ENCODE data around the gene FAM32A. TPM values are rescaled to one million over a fixed set of nuclear protein-coding genes. Genes with fewer than 3 reads are reported as not detected.

Gene FAM32A
- total RNA-seq, 1 experiment from 2014 or later: 55.7 TPM

GRCh38 chr19:16144216-16144581 is 41.0 kb upstream of the FAM32A start:
- H3K4me2 ChIP-seq (ENCODE audit: low read depth, low read length, poor library complexity, severe bottlenecking): peak overlapping the region; percentile 93

GRCh38 chr19:16146112-16146511 is 39.1 kb upstream of the FAM32A start:
- Histone ChIP-seq H3K27ac (ENCODE audit: low read length) (no peak overlapping the region), H3K79me2 (ENCODE audit: low read length) (peaks cover 20% of the 10 kb centered on the region), H3K36me3 (ENCODE audit: insufficient read depth, low read length) (no peaks in the 10 kb centered on the region), H3K4me3 (ENCODE audit: low read length) (no peak overlapping the region), H3K4me1 (ENCODE audit: low read length) (peaks cover 34% of the 10 kb centered on the region), H3K4me2 (ENCODE audit: low read depth, low read length, poor library complexity, severe bottlenecking) (no peak overlapping the region), H3K9me3 (ENCODE audit: low read length) (no peaks in the 10 kb centered on the region), H3K9me2 (replicated peaks; ENCODE audit: insufficient read depth, low read length) (no peaks in the 10 kb centered on the region), H3K9ac (ENCODE audit: low read length) (no peak overlapping the region), H4K20me1 (ENCODE audit: insufficient read depth, low read depth, low read length) (no peaks in the 10 kb centered on the region), H2AFZ (ENCODE audit: low read length) (no peak overlapping the region), H3K27me3 (ENCODE audit: low read length) (no peaks in the 10 kb centered on the region)
- no peak for DNase-seq

More at GRCh38 chr19:16144216-16144581, 41.0 kb upstream of the FAM32A start:
- Histone ChIP-seq H3K27ac (ENCODE audit: low read length) (peak overlapping the region; percentile 59), H4K20me1 (ENCODE audit: insufficient read depth, low read depth, low read length) (no peaks in the 10 kb centered on the region), H3K4me1 (ENCODE audit: low read length) (peaks cover 43% of the 10 kb centered on the region), H3K79me2 (ENCODE audit: low read length) (peaks cover 20% of the 10 kb centered on the region), H3K4me3 (ENCODE audit: low read length) (peak overlapping the region; percentile 82), H3K36me3 (ENCODE audit: insufficient read depth, low read length) (no peaks in the 10 kb centered on the region), H3K9me2 (replicated peaks; ENCODE audit: insufficient read depth, low read length) (no peaks in the 10 kb centered on the region), H3K9me3 (ENCODE audit: low read length) (no peaks in the 10 kb centered on the region), H2AFZ (ENCODE audit: low read length) (peak overlapping the region; percentile 71; the same call in 1 of the 2 replicates), H3K27me3 (ENCODE audit: low read length) (no peaks in the 10 kb centered on the region), H3K9ac (ENCODE audit: low read length) (peak overlapping the region; percentile 85)
- no peak for DNase-seq

- Histone ChIP-seq H3K27ac (ENCODE audit: low read length) (no peak overlapping the region), H3K4me2 (ENCODE audit: low read depth, low read length, poor library complexity, severe bottlenecking) (no peak overlapping the region), H4K20me1 (ENCODE audit: insufficient read depth, low read depth, low read length) (no peaks in the 10 kb centered on the region), H3K4me3 (ENCODE audit: low read length) (no peak overlapping the region), H3K9me2 (replicated peaks; ENCODE audit: insufficient read depth, low read length) (no peaks in the 10 kb centered on the region), H3K36me3 (ENCODE audit: insufficient read depth, low read length) (peaks cover 6% of the 10 kb centered on the region), H3K9ac (ENCODE audit: low read length) (no peak overlapping the region), H3K27me3 (ENCODE audit: low read length) (no peaks in the 10 kb centered on the region), H2AFZ (ENCODE audit: low read length) (no peak overlapping the region), H3K79me2 (ENCODE audit: low read length) (peaks cover 20% of the 10 kb centered on the region), H3K4me1 (ENCODE audit: low read length) (peaks cover 22% of the 10 kb centered on the region), H3K9me3 (ENCODE audit: low read length) (no peaks in the 10 kb centered on the region)
- DNase-seq: no peak
These were observed 36.6 kb upstream of the FAM32A start for GRCh38 chr19:16148443-16149229.

GRCh38 chr19:16153582-16154336 is 31.5 kb upstream of the FAM32A start:
- H4K20me1 ChIP-seq (ENCODE audit: insufficient read depth, low read depth, low read length): peaks cover 3% of the 10 kb centered on the region; the same call in 1 of the 2 replicates
- H3K4me3 ChIP-seq (ENCODE audit: low read length): no peak overlapping the region
- H3K79me2 ChIP-seq (ENCODE audit: low read length): no peaks in the 10 kb centered on the region
- no peaks in the 10 kb centered on the region for H3K27me3 ChIP-seq (ENCODE audit: low read length)
- no peaks in the 10 kb centered on the region for H3K4me1 ChIP-seq (ENCODE audit: low read length)
- no peaks in the 10 kb centered on the region for H3K9me2 ChIP-seq (replicated peaks; ENCODE audit: insufficient read depth, low read length)
- DNase-seq: peak; percentile 78
- no peak overlapping the region for H3K27ac ChIP-seq (ENCODE audit: low read length)
- peaks cover 12% of the 10 kb centered on the region for H3K36me3 ChIP-seq (ENCODE audit: insufficient read depth, low read length)
- no peak overlapping the region for H2AFZ ChIP-seq (ENCODE audit: low read length)
- H3K9ac ChIP-seq (ENCODE audit: low read length): no peak overlapping the region
- H3K9me3 ChIP-seq (ENCODE audit: low read length): no peaks in the 10 kb centered on the region
- H3K4me2 ChIP-seq (ENCODE audit: low read depth, low read length, poor library complexity, severe bottlenecking): no peak overlapping the region

- H3K27ac ChIP-seq (ENCODE audit: low read length): no peak overlapping the region
- no peaks in the 10 kb centered on the region for H3K79me2 ChIP-seq (ENCODE audit: low read length)
- H4K20me1 ChIP-seq (ENCODE audit: insufficient read depth, low read depth, low read length): peaks cover 3% of the 10 kb centered on the region; the same call in 1 of the 2 replicates
These were observed 30.7 kb upstream of the FAM32A start for GRCh38 chr19:16154557-16154956.

GRCh38 chr19:16155128-16155527 is 30.1 kb upstream of the FAM32A start:
- Histone ChIP-seq H3K27ac (ENCODE audit: low read length) (no peak overlapping the region), H3K9ac (ENCODE audit: low read length) (no peak overlapping the region), H3K36me3 (ENCODE audit: insufficient read depth, low read length) (peaks cover 12% of the 10 kb centered on the region), H4K20me1 (ENCODE audit: insufficient read depth, low read depth, low read length) (peaks cover 3% of the 10 kb centered on the region; the same call in 1 of the 2 replicates), H3K4me1 (ENCODE audit: low read length) (no peaks in the 10 kb centered on the region), H3K4me3 (ENCODE audit: low read length) (no peak overlapping the region), H3K9me2 (replicated peaks; ENCODE audit: insufficient read depth, low read length) (no peaks in the 10 kb centered on the region), H3K4me2 (ENCODE audit: low read depth, low read length, poor library complexity, severe bottlenecking) (no peak overlapping the region), H2AFZ (ENCODE audit: low read length) (no peak overlapping the region), H3K27me3 (ENCODE audit: low read length) (no peaks in the 10 kb centered on the region), H3K9me3 (ENCODE audit: low read length) (no peaks in the 10 kb centered on the region), H3K79me2 (ENCODE audit: low read length) (no peaks in the 10 kb centered on the region)
- DNase-seq: no peak

More at GRCh38 chr19:16154557-16154956, 30.7 kb upstream of the FAM32A start:
- H3K4me3 ChIP-seq (ENCODE audit: low read length): no peak overlapping the region
- no peak overlapping the region for H3K9ac ChIP-seq (ENCODE audit: low read length)
- no peaks in the 10 kb centered on the region for H3K4me1 ChIP-seq (ENCODE audit: low read length)
- H3K4me2 ChIP-seq (ENCODE audit: low read depth, low read length, poor library complexity, severe bottlenecking): no peak overlapping the region
- H3K9me3 ChIP-seq (ENCODE audit: low read length): no peaks in the 10 kb centered on the region
- H3K9me2 ChIP-seq (replicated peaks; ENCODE audit: insufficient read depth, low read length): no peaks in the 10 kb centered on the region
- peaks cover 12% of the 10 kb centered on the region for H3K36me3 ChIP-seq (ENCODE audit: insufficient read depth, low read length)
- no peak for DNase-seq
- H2AFZ ChIP-seq (ENCODE audit: low read length): no peak overlapping the region
- H3K27me3 ChIP-seq (ENCODE audit: low read length): no peaks in the 10 kb centered on the region

- H3K9me3 ChIP-seq (ENCODE audit: low read length): no peaks in the 10 kb centered on the region
- H3K36me3 ChIP-seq (ENCODE audit: insufficient read depth, low read length): peaks cover 12% of the 10 kb centered on the region
- no peaks in the 10 kb centered on the region for H3K4me1 ChIP-seq (ENCODE audit: low read length)
- H3K4me3 ChIP-seq (ENCODE audit: low read length): no peak overlapping the region
- peaks cover 3% of the 10 kb centered on the region; the same call in 1 of the 2 replicates for H4K20me1 ChIP-seq (ENCODE audit: insufficient read depth, low read depth, low read length)
- DNase-seq: no peak
- no peaks in the 10 kb centered on the region for H3K79me2 ChIP-seq (ENCODE audit: low read length)
- H3K9ac ChIP-seq (ENCODE audit: low read length): no peak overlapping the region
- H3K27me3 ChIP-seq (ENCODE audit: low read length): no peaks in the 10 kb centered on the region
- no peak overlapping the region for H3K27ac ChIP-seq (ENCODE audit: low read length)
- no peak overlapping the region for H2AFZ ChIP-seq (ENCODE audit: low read length)
- no peak overlapping the region for H3K4me2 ChIP-seq (ENCODE audit: low read depth, low read length, poor library complexity, severe bottlenecking)
- H3K9me2 ChIP-seq (replicated peaks; ENCODE audit: insufficient read depth, low read length): no peaks in the 10 kb centered on the region
These were observed 28.3 kb upstream of the FAM32A start for GRCh38 chr19:16156904-16157303.

GRCh38 chr19:16157601-16158000 is 27.6 kb upstream of the FAM32A start:
- Histone ChIP-seq H3K9me3 (ENCODE audit: low read length) (no peaks in the 10 kb centered on the region), H3K27me3 (ENCODE audit: low read length) (no peaks in the 10 kb centered on the region), H3K9ac (ENCODE audit: low read length) (no peak overlapping the region), H3K4me3 (ENCODE audit: low read length) (no peak overlapping the region), H2AFZ (ENCODE audit: low read length) (no peak overlapping the region), H3K9me2 (replicated peaks; ENCODE audit: insufficient read depth, low read length) (no peaks in the 10 kb centered on the region), H3K36me3 (ENCODE audit: insufficient read depth, low read length) (peaks cover 9% of the 10 kb centered on the region), H3K27ac (ENCODE audit: low read length) (no peak overlapping the region), H4K20me1 (ENCODE audit: insufficient read depth, low read depth, low read length) (peaks cover 3% of the 10 kb centered on the region; the same call in 1 of the 2 replicates), H3K4me2 (ENCODE audit: low read depth, low read length, poor library complexity, severe bottlenecking) (no peak overlapping the region), H3K4me1 (ENCODE audit: low read length) (no peaks in the 10 kb centered on the region), H3K79me2 (ENCODE audit: low read length) (no peaks in the 10 kb centered on the region)
- DNase-seq: no peak
